Nephron progenitor cell (in vitro differentiated cells): Measurements from ENCODE around the gene RERE.

Experiments used
- DNase-seq: peaks from one replicate; pipeline ENCODE4 v3.0.0; 2021
- H3K27ac Mint-ChIP-seq: 2 replicates; pipeline ENCODE4 v1.8.0; 2021; ENCODE audit warnings: mild to moderate bottlenecking, moderate library complexity, mixed read lengths
- H3K27me3 Mint-ChIP-seq: 2 replicates; pipeline ENCODE4 v1.8.0; 2021; ENCODE audit warnings: mild to moderate bottlenecking, low read depth, mixed read lengths; ENCODE audit not compliant: poor library complexity
- H3K36me3 Mint-ChIP-seq: 2 replicates; pipeline ENCODE4 v1.8.0; 2021; ENCODE audit warnings: low read depth, mixed read lengths
- H3K4me1 Mint-ChIP-seq: 2 replicates; pipeline ENCODE4 v1.8.0; 2021; ENCODE audit warnings: mixed read lengths
- H3K4me3 Mint-ChIP-seq: 2 replicates; pipeline ENCODE4 v1.8.0; 2021; ENCODE audit warnings: mild to moderate bottlenecking, moderate library complexity, mixed read lengths
- H3K9me3 Mint-ChIP-seq: 2 replicates; pipeline ENCODE4 v1.8.0; 2021; ENCODE audit warnings: mild to moderate bottlenecking, moderate library complexity, mixed read lengths
- CTCF ChIP-seq: fragments of 200-600 bp; sonication (generic); IDR thresholded peaks from 2 replicates; pipeline ENCODE4 v1.5.0; 2021; ENCODE audit warnings: antibody characterized with exemption

Gene RERE

GRCh38 chr1:8340448-8340847 lies 477.0 kb downstream of the RERE start:
- no peak for DNase-seq
- Mint-ChIP-seq H3K36me3 (peaks cover 5% of the 10 kb centered on the region), H3K4me3 (no peak overlapping the region), H3K27me3 (peaks cover 12% of the 10 kb centered on the region), H3K4me1 (peaks cover 35% of the 10 kb centered on the region), H3K27ac (no peak overlapping the region), H3K9me3 (peaks cover 32% of the 10 kb centered on the region)
- TF ChIP-seq CTCF, result no peak

GRCh38 chr1:8339203-8339600 lies 478.2 kb downstream of the RERE start:
- Mint-ChIP-seq H3K36me3 (peaks cover 5% of the 10 kb centered on the region), H3K4me1 (peaks cover 22% of the 10 kb centered on the region), H3K27me3 (peaks cover 12% of the 10 kb centered on the region), H3K9me3 (peaks cover 35% of the 10 kb centered on the region), H3K4me3 (no peak overlapping the region), H3K27ac (no peak overlapping the region)
- DNase-seq, result no peak
- TF ChIP-seq CTCF, result no peak

- Mint-ChIP-seq H3K36me3 (peaks cover 5% of the 10 kb centered on the region), H3K9me3 (peaks cover 35% of the 10 kb centered on the region), H3K27ac (no peak overlapping the region), H3K4me1 (peaks cover 18% of the 10 kb centered on the region), H3K4me3 (no peak overlapping the region), H3K27me3 (peaks cover 12% of the 10 kb centered on the region)
- no peak for DNase-seq
- TF ChIP-seq CTCF, result no peak
These were observed 478.8 kb downstream of the RERE start for GRCh38 chr1:8338526-8339202.

- Mint-ChIP-seq H3K4me1 (peaks cover 11% of the 10 kb centered on the region), H3K27me3 (peaks cover 10% of the 10 kb centered on the region), H3K27ac (no peak overlapping the region), H3K36me3 (peaks cover 5% of the 10 kb centered on the region), H3K4me3 (no peak overlapping the region), H3K9me3 (peaks cover 35% of the 10 kb centered on the region)
- DNase-seq, result no peak
- TF ChIP-seq CTCF, result no peak
These were observed 479.5 kb downstream of the RERE start for GRCh38 chr1:8337776-8338525.

GRCh38 chr1:8335246-8335645 lies 482.2 kb downstream of the RERE start:
- no peak overlapping the region for H3K27ac Mint-ChIP-seq
- H3K27me3 Mint-ChIP-seq, result peaks cover 7% of the 10 kb centered on the region
- H3K36me3 Mint-ChIP-seq, result peaks cover 5% of the 10 kb centered on the region
- no peak for DNase-seq
- TF ChIP-seq CTCF, result no peak
- H3K9me3 Mint-ChIP-seq, result peaks cover 27% of the 10 kb centered on the region
- H3K4me1 Mint-ChIP-seq, result peaks cover 5% of the 10 kb centered on the region
- no peak overlapping the region for H3K4me3 Mint-ChIP-seq
